ENCODE measurements around the gene POLR2H. TPM values are rescaled to one million over a fixed set of nuclear protein-coding genes. Genes with fewer than 3 reads are reported as not detected.

POLR2H gene
- total RNA-seq, 1 donor from 2014 or later = 49.8 TPM

DNA sequence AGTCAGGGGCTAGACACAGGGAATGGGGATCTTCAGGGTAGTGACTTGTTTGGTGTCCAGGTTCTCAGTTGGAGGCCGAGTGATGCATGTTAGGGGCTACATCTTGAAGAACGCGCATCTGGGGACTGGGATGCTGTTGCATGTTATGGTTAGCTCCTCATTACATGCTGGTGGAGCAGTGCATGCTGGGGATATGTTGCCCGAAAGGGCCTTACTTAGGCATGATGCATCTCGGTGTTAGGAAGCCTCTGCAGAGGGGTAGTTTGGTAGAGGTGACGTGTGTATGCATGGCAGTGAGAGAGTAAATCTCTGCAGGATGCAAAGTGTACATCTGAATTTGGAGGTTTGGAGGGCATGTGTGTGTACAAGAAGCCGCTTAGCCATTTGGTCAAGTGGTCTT is 44.7 kb upstream of the POLR2H start:
- DNase-seq (ENCODE audit: low spot score) = no peak
- no peaks in the 10 kb centered on the region for H3K27me3 Mint-ChIP-seq (ENCODE audit: low read depth)
- H3K27ac Mint-ChIP-seq (ENCODE audit: unreplicated experiment) = peak overlapping the region; percentile 74
- H3K36me3 Mint-ChIP-seq (ENCODE audit: low read depth) = peaks cover 23% of the 10 kb centered on the region
- TF ChIP-seq, protein P1, sequence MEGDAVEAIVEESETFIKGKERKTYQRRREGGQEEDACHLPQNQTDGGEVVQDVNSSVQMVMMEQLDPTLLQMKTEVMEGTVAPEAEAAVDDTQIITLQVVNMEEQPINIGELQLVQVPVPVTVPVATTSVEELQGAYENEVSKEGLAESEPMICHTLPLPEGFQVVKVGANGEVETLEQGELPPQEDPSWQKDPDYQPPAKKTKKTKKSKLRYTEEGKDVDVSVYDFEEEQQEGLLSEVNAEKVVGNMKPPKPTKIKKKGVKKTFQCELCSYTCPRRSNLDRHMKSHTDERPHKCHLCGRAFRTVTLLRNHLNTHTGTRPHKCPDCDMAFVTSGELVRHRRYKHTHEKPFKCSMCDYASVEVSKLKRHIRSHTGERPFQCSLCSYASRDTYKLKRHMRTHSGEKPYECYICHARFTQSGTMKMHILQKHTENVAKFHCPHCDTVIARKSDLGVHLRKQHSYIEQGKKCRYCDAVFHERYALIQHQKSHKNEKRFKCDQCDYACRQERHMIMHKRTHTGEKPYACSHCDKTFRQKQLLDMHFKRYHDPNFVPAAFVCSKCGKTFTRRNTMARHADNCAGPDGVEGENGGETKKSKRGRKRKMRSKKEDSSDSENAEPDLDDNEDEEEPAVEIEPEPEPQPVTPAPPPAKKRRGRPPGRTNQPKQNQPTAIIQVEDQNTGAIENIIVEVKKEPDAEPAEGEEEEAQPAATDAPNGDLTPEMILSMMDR (IDR thresholded peaks at IDR 0.05) = no peak
- H3K4me1 Mint-ChIP-seq (ENCODE audit: low read depth) = peaks cover 53% of the 10 kb centered on the region
- H3K4me3 Mint-ChIP-seq (ENCODE audit: unreplicated experiment) = peak overlapping the region; percentile 84
- H3K9me3 Mint-ChIP-seq (ENCODE audit: low read depth) = no peaks in the 10 kb centered on the region

DNA sequence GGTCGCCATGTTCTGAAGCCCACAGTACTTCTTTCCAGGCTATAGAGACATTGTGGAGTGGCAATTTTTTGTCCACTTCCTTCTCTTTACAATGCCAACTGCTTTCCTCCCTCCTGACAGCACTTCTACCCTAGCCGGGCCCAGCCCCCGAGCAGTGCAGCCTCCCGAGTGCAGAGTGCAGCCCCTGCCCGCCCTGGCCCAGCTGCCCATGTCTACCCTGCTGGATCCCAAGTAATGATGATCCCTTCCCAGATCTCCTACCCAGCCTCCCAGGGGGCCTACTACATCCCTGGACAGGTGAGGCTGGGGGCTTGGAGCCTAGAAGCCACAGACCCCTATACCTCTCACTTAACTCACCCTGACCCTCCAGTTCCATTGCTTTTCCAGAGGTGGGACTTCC is 44.3 kb upstream of the POLR2H start:
- Mint-ChIP-seq H3K4me3 (ENCODE audit: unreplicated experiment) (peak overlapping the region; percentile 84), H3K36me3 (ENCODE audit: low read depth) (peaks cover 25% of the 10 kb centered on the region), H3K4me1 (ENCODE audit: low read depth) (peaks cover 53% of the 10 kb centered on the region)

DNA sequence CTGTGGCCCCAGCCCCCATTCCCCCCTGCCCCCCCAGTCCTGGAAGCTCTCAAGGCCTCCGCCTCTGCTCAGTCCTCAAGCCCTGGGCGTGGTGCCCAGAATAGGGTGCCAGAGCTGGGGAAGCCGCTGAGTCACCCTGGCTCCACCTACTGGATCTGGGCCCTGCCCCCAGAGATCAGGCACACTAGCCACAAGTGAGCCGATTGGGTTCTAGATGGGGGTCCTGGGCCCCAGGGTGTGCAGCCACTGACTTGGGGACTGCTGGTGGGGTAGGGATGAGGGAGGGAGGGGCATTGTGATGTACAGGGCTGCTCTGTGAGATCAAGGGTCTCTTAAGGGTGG is 41.4 kb upstream of the POLR2H start:
- Mint-ChIP-seq H3K27me3 (ENCODE audit: low read depth) (no peaks in the 10 kb centered on the region), H3K9me3 (ENCODE audit: low read depth) (no peaks in the 10 kb centered on the region), H3K36me3 (ENCODE audit: low read depth) (peaks cover 48% of the 10 kb centered on the region), H3K27ac (ENCODE audit: unreplicated experiment) (peak overlapping the region; percentile 91), H3K4me1 (ENCODE audit: low read depth) (peaks cover 49% of the 10 kb centered on the region), H3K4me3 (ENCODE audit: unreplicated experiment) (peak overlapping the region; percentile 9)
- peak; percentile 98 for DNase-seq (ENCODE audit: low spot score)
- TF ChIP-seq, protein P1 (IDR thresholded peaks at IDR 0.05) = no peak

More for the DNA sequence above, 44.3 kb upstream of the POLR2H start:
- Mint-ChIP-seq H3K9me3 (ENCODE audit: low read depth) (no peaks in the 10 kb centered on the region), H3K27ac (ENCODE audit: unreplicated experiment) (peak overlapping the region; percentile 74), H3K27me3 (ENCODE audit: low read depth) (no peaks in the 10 kb centered on the region)
- DNase-seq (ENCODE audit: low spot score) = no peak
- TF ChIP-seq, protein P1 (IDR thresholded peaks at IDR 0.05) = no peak

DNA sequence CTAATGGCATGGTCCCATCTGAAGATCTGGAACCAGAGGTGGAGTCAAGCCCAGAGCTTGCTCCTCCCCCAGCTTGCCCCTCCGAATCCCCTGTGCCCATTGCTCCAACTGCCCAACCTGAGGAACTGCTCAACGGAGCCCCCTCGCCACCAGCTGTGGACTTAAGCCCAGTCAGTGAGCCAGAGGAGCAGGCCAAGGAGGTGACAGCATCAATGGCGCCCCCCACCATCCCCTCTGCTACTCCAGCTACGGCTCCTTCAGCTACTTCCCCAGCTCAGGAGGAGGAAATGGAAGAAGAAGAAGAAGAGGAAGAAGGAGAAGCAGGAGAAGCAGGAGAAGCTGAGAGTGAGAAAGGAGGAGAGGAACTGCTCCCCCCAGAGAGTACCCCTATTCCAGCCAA is 39.8 kb upstream of the POLR2H start:
- no peak for DNase-seq (ENCODE audit: low spot score)
- Mint-ChIP-seq H3K4me1 (ENCODE audit: low read depth) (peaks cover 44% of the 10 kb centered on the region), H3K4me3 (ENCODE audit: unreplicated experiment) (no peak overlapping the region), H3K36me3 (ENCODE audit: low read depth) (peaks cover 61% of the 10 kb centered on the region), H3K9me3 (ENCODE audit: low read depth) (no peaks in the 10 kb centered on the region), H3K27me3 (ENCODE audit: low read depth) (no peaks in the 10 kb centered on the region), H3K27ac (ENCODE audit: unreplicated experiment) (no peak overlapping the region)
- TF ChIP-seq, protein P1 (IDR thresholded peaks at IDR 0.05) = no peak

DNA sequence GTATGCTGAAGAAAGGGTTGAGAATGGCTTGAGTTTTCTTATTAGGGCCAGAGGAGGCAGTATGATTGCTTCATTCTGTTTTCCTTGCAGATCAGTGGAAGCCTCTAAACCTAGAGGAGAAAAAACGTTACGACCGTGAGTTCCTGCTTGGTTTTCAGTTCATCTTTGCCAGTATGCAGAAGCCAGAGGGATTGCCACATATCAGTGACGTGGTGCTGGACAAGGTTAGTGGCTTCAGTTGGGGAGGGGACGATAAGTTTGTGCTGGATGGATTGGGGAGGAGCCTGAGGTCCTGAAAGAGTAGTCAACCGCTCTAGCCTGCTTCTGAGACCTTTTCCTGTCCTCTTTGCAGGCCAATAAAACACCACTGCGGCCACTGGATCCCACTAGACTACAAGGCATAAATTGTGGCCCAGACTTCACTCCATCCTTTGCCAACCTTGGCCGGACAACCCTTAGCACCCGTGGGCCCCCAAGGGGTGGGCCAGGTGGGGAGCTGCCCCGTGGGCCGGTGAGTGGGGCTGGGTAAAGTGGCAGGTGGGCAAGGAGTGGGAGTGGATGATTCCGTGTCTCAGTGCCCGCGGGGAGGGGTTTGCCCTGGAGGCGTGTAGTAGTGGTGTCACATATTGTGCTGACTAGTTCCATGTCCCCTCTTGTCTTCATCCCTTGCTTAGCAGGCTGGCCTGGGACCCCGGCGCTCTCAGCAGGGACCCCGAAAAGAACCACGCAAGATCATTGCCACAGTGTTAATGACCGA is 38.6 kb upstream of the POLR2H start:
- Mint-ChIP-seq H3K4me3 (ENCODE audit: unreplicated experiment) (no peak overlapping the region), H3K36me3 (ENCODE audit: low read depth) (peaks cover 65% of the 10 kb centered on the region), H3K4me1 (ENCODE audit: low read depth) (peaks cover 32% of the 10 kb centered on the region), H3K27me3 (ENCODE audit: low read depth) (no peaks in the 10 kb centered on the region), H3K9me3 (ENCODE audit: low read depth) (no peaks in the 10 kb centered on the region), H3K27ac (ENCODE audit: unreplicated experiment) (no peak overlapping the region)
- TF ChIP-seq, protein P1 (IDR thresholded peaks at IDR 0.05) = no peak
- DNase-seq (ENCODE audit: low spot score) = no peak

Data from chondrocyte (in vitro differentiated cells).